Central memory CD8-positive, alpha-beta T cell (primary cell): ENCODE results near the gene DRP2.

Source experiments
- ATAC-seq: fragments of 150-1000 bp; cut with Tn5 transposase; replicated peaks from 2 replicates; pipeline ENCODE4 v1.10.0; 2022; ENCODE audit warnings: mild to moderate bottlenecking, moderate FRiP score, moderate number of reproducible peaks; ENCODE audit not compliant: poor library complexity, severe bottlenecking; ENCODE audit errors: extremely low read depth
- DNase-seq, 2 donors: peaks; one replicate each; pipeline ENCODE4 v3.0.0; 2021; ENCODE audit warnings: low spot score in 2 of 2
- H3K27ac Mint-ChIP-seq: one replicate; pipeline ENCODE4 v1.8.0; 2022; ENCODE audit warnings: low read depth, mild to moderate bottlenecking, moderate library complexity, mixed read lengths
- H3K27me3 Mint-ChIP-seq: one replicate; pipeline ENCODE4 v1.8.0; 2022; ENCODE audit warnings: mixed read lengths
- H3K36me3 Mint-ChIP-seq: one replicate; pipeline ENCODE4 v1.8.0; 2022; ENCODE audit warnings: mild to moderate bottlenecking, moderate library complexity, mixed read lengths; ENCODE audit not compliant: insufficient read depth
- H3K4me1 Mint-ChIP-seq: one replicate; pipeline ENCODE4 v1.8.0; 2022; ENCODE audit warnings: mixed read lengths
- H3K4me3 Mint-ChIP-seq: one replicate; pipeline ENCODE4 v1.8.0; 2022; ENCODE audit warnings: mild to moderate bottlenecking, moderate library complexity, mixed read lengths
- H3K9me3 Mint-ChIP-seq: one replicate; pipeline ENCODE4 v1.8.0; 2022; ENCODE audit warnings: mixed read lengths

DRP2 gene

GRCh38 chrX:101210630-101211029 lies 9.0 kb upstream of the DRP2 start:
- Mint-ChIP-seq H3K4me1 (peaks cover 9% of the 10 kb centered on the region), H3K9me3 (no peaks in the 10 kb centered on the region), H3K27me3 (no peaks in the 10 kb centered on the region), H3K27ac (no peak overlapping the region), H3K36me3 (no peaks in the 10 kb centered on the region), H3K4me3 (no peak overlapping the region)
- ATAC-seq (no peak), DNase-seq (no peak)

GRCh38 chrX:101217689-101218088 lies 1.9 kb upstream of the DRP2 start:
- no peak overlapping the region for H3K27ac Mint-ChIP-seq
- no peak overlapping the region for H3K4me3 Mint-ChIP-seq
- H3K4me1 Mint-ChIP-seq: no peaks in the 10 kb centered on the region
- ATAC-seq (no peak), DNase-seq (no peak)
- H3K9me3 Mint-ChIP-seq: no peaks in the 10 kb centered on the region
- no peaks in the 10 kb centered on the region for H3K36me3 Mint-ChIP-seq
- no peaks in the 10 kb centered on the region for H3K27me3 Mint-ChIP-seq

DNA sequence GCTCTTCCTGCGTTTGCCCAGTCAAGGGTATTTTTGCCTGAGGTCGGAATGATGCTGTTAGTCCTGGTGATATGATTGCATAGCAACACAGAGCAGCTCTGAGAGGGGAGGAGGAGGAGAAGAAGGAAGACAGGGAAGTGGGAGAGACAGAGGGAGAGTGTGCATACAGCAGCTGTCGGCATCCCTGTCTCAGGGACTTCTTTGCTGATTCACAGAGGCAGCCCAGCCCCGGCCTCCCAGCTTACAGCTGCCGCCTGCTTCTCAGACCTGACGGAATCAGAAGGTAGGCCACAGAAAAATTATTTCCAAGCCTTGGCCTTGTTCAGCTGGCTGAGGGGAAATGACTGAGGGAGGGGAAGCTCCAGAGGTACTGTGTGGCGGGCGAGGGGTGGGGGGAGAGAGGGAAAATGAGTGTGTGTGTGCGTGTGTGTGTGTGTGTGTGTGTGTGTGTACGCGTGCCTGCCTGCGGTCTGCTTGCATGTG lies 319 bp downstream of the DRP2 start:
- no peak for DNase-seq
- H3K9me3 Mint-ChIP-seq: no peaks in the 10 kb centered on the region
- no peak overlapping the region for H3K4me3 Mint-ChIP-seq
- H3K27ac Mint-ChIP-seq: no peak overlapping the region
- no peaks in the 10 kb centered on the region for H3K27me3 Mint-ChIP-seq
- H3K4me1 Mint-ChIP-seq: no peaks in the 10 kb centered on the region
- no peaks in the 10 kb centered on the region for H3K36me3 Mint-ChIP-seq
- no peak for ATAC-seq

DNA sequence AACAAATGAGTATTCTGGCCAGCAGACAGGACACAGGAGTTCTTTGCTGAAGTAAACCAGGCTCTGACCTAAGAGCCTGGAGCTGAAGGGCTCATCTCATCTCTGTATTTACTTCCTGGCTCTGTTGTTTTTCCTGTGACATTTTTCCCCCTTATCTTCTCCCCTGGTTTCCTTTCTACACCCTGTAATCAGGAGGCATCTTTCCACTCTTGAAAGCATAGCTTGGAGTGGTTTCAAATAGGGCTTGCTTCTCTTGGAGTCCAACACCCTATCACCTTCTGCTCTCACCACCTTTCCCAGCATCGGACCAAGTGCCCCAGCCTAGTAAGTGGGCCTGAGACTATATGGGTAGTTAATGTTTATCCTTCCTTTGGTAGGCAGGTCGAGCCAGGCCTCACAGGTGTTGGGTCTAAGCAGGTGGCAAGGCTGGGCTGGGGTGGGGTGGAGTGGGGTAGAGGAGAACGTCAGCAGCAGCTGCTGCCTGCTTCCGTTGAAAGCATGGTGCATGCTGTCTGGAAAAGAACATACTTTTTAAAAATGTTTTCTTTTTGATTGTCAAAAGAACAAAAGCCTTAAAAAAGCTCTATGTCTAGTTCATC lies 1.2 kb downstream of the DRP2 start:
- Mint-ChIP-seq H3K36me3 (no peaks in the 10 kb centered on the region), H3K9me3 (no peaks in the 10 kb centered on the region), H3K27me3 (no peaks in the 10 kb centered on the region), H3K4me3 (no peak overlapping the region), H3K27ac (no peak overlapping the region), H3K4me1 (no peaks in the 10 kb centered on the region)
- no peak for DNase-seq
- no peak for ATAC-seq

DNA sequence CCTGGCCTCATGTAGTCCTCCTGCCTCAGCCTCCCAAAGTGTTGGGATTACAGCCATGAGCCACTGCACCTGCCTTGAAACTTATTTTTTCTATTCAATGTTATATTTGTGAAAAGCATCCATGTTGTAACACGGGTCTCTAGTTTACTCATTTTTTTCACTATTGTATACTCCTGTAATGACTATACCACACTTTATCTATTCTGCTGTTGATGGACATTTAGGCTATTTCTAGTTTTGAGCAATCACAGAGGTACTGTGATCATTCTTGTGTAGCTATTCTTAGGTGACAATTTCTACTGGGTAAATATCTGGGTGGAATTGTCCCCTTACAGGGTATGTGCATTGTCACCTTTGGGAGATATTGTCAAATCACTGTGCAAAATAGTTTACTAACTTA lies 3.6 kb downstream of the DRP2 start:
- ATAC-seq: no peak
- no peaks in the 10 kb centered on the region for H3K27me3 Mint-ChIP-seq
- no peaks in the 10 kb centered on the region for H3K36me3 Mint-ChIP-seq
- no peaks in the 10 kb centered on the region for H3K4me1 Mint-ChIP-seq
- no peaks in the 10 kb centered on the region for H3K9me3 Mint-ChIP-seq
- DNase-seq: no peak
- no peak overlapping the region for H3K4me3 Mint-ChIP-seq
- H3K27ac Mint-ChIP-seq: no peak overlapping the region

DNA sequence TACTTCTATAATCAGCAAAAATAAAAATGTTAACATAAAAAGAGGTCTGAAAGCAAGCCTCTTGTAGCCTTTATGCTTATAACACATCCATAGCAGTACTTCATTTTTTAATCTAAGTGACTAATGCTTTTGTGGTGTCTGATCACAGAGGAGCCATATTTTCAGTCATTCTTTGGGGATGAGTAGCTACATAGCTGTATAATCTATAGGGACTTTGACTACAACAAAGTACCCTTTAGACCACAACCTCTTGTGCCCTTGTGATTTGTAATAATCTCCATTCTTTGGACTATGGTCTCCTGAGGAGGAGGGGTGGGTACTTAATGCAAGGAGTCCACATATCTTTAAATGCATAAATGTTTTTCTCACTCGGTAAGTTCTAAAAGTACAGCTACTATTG lies 9.6 kb downstream of the DRP2 start:
- Mint-ChIP-seq H3K27ac (no peak overlapping the region), H3K9me3 (no peaks in the 10 kb centered on the region), H3K4me3 (no peak overlapping the region), H3K27me3 (no peaks in the 10 kb centered on the region), H3K36me3 (no peaks in the 10 kb centered on the region), H3K4me1 (no peaks in the 10 kb centered on the region)
- no peak for ATAC-seq
- no peak for DNase-seq

DNA sequence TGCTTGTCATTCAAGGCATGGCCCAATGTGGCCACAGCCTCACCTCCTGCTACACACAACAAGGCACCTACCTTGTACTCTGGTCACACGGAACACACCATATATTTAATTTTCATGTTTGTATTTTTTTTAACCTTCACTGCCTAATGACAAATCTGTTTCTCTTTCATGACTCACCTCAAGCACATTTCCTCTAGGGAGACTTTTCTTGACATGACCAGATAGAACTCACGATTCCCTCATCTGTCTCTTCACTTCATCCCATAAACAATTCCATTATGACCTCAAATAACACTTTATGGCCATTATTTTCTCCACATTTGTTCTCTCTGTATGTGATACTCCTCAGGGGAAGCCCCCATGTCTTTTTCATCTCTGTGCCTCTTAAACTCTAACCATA lies 11.1 kb downstream of the DRP2 start:
- Mint-ChIP-seq H3K27me3 (no peaks in the 10 kb centered on the region), H3K4me1 (no peaks in the 10 kb centered on the region), H3K9me3 (no peaks in the 10 kb centered on the region), H3K4me3 (no peak overlapping the region), H3K36me3 (no peaks in the 10 kb centered on the region), H3K27ac (no peak overlapping the region)
- DNase-seq (no peak), ATAC-seq (no peak)

DNA sequence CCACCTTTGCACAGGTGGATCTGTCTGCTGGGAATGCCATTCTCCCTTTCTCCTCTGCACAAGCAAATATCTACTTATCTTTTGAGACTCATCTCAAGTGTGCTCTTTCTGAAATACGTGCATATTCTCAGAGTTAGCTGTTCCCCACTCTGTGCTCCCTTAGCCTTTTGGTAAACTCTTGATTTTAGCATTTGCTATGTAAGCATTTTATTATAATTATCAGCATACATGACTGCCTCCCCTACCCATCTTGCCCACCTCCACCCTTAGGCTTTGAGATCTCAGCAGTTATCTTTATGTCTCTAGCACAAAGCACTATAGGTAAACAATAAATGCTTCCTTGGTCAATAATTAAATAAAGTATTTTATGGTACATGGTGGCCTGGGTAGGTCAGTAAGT lies 11.5 kb downstream of the DRP2 start:
- no peaks in the 10 kb centered on the region for H3K4me1 Mint-ChIP-seq
- ATAC-seq (no peak), DNase-seq (no peak)
- no peak overlapping the region for H3K4me3 Mint-ChIP-seq
- H3K36me3 Mint-ChIP-seq: no peaks in the 10 kb centered on the region
- no peaks in the 10 kb centered on the region for H3K9me3 Mint-ChIP-seq
- no peak overlapping the region for H3K27ac Mint-ChIP-seq
- no peaks in the 10 kb centered on the region for H3K27me3 Mint-ChIP-seq

- no peaks in the 10 kb centered on the region for H3K36me3 Mint-ChIP-seq
- H3K27me3 Mint-ChIP-seq: no peaks in the 10 kb centered on the region
- H3K4me3 Mint-ChIP-seq: no peak overlapping the region
- no peaks in the 10 kb centered on the region for H3K9me3 Mint-ChIP-seq
- H3K4me1 Mint-ChIP-seq: no peaks in the 10 kb centered on the region
- H3K27ac Mint-ChIP-seq: no peak overlapping the region
- DNase-seq (no peak), ATAC-seq (no peak)
Measured at GRCh38 chrX:101232316-101232715, 12.7 kb downstream of the DRP2 start.

- no peak for ATAC-seq
- no peaks in the 10 kb centered on the region for H3K4me1 Mint-ChIP-seq
- no peaks in the 10 kb centered on the region for H3K27me3 Mint-ChIP-seq
- H3K36me3 Mint-ChIP-seq: no peaks in the 10 kb centered on the region
- H3K9me3 Mint-ChIP-seq: no peaks in the 10 kb centered on the region
- no peak for DNase-seq
- H3K27ac Mint-ChIP-seq: no peak overlapping the region
- H3K4me3 Mint-ChIP-seq: no peak overlapping the region
Measured at GRCh38 chrX:101237041-101237440, 17.5 kb downstream of the DRP2 start.

DNA sequence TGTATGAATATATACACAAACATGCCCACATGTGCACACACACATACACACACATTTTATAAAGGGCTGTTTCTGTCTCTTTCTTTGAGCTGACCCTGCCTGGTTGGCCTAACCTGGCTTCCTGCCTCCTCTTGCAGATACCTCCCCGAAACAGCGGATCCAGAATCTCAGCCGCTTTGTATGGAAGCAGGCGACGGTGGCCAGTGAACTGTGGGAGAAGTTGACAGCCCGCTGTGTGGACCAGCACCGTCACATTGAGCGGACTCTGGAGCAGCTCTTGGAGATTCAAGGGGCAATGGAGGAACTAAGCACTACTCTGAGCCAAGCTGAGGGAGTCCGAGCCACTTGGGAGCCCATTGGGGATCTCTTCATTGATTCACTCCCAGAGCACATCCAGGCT lies 21.9 kb downstream of the DRP2 start:
- Mint-ChIP-seq H3K27me3 (no peaks in the 10 kb centered on the region), H3K9me3 (no peaks in the 10 kb centered on the region), H3K36me3 (no peaks in the 10 kb centered on the region), H3K4me3 (no peak overlapping the region), H3K27ac (no peak overlapping the region), H3K4me1 (no peaks in the 10 kb centered on the region)
- ATAC-seq: no peak
- no peak for DNase-seq

- Mint-ChIP-seq H3K27ac (no peak overlapping the region), H3K27me3 (no peaks in the 10 kb centered on the region), H3K36me3 (no peaks in the 10 kb centered on the region), H3K4me1 (no peaks in the 10 kb centered on the region), H3K4me3 (no peak overlapping the region), H3K9me3 (no peaks in the 10 kb centered on the region)
- ATAC-seq: no peak
- DNase-seq: no peak
Measured at GRCh38 chrX:101252634-101253033, 33.0 kb downstream of the DRP2 start.

DNA sequence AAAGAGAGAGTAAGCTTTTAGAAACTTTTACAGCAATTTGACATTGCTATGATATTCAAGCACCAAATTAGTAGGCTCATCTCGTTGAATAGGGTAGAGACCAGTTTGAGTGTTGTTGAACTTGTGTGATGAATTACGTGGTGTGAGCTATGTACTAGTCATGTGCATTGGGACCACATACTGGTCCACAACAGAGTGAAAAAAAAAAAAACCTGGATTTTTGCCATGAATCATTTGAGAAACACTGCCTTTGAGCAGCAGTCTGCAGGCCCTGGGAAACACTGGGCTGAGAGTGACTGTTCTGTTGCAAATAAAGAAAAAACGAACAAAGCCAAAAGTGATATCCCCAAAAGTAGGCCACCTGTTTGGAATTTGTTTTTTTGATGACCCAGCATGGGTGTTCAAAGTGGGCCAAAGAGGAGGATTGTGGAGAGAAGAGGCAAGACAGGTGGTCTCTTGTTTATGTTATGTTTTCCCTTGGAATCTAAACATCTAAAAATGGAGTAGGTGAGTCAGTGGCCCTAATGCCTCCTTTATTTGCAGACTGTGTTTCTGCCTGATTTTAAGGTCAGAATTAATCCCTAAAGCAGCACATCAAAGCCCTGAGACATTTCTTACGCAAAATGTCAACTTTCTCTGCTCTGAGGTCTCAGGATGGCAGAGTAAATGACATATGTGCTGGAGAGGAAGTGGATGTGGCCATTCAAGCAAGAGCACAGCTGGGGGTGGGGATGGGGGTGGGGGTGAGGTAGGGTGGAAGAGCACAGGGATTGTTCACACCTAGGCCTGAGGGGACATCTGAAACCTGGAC lies 38.1 kb downstream of the DRP2 start:
- no peaks in the 10 kb centered on the region for H3K36me3 Mint-ChIP-seq
- H3K4me3 Mint-ChIP-seq: no peak overlapping the region
- no peaks in the 10 kb centered on the region for H3K27me3 Mint-ChIP-seq
- H3K9me3 Mint-ChIP-seq: no peaks in the 10 kb centered on the region
- H3K27ac Mint-ChIP-seq: no peak overlapping the region
- DNase-seq: no peak
- no peak for ATAC-seq
- no peaks in the 10 kb centered on the region for H3K4me1 Mint-ChIP-seq
